IPS-20b (cell line): ENCODE results near the gene TMEM61.

Experiments used
- H3K27ac ChIP-seq: one replicate; pipeline ENCODE4 v1.5.1; 2013; ENCODE audit warnings: low read length
- H3K27me3 ChIP-seq: 2 replicates; pipeline ENCODE4 v1.6.1; 2013; ENCODE audit warnings: mild to moderate bottlenecking, low read length, inconsistent platforms; ENCODE audit not compliant: insufficient read depth
- H3K36me3 ChIP-seq: 2 replicates; pipeline ENCODE4 v1.6.1; 2013; ENCODE audit warnings: low read depth, mild to moderate bottlenecking, inconsistent platforms, low read length, moderate library complexity; ENCODE audit not compliant: insufficient read depth
- H3K4me1 ChIP-seq: 2 replicates; pipeline ENCODE4 v1.6.1; 2013; ENCODE audit warnings: mild to moderate bottlenecking, control low read depth, inconsistent platforms, low read length, moderate library complexity; ENCODE audit not compliant: insufficient read depth
- H3K4me3 ChIP-seq: 2 replicates; pipeline ENCODE4 v1.5.1; 2013; ENCODE audit warnings: mild to moderate bottlenecking, low read length, inconsistent platforms
- H3K9ac ChIP-seq: 2 replicates; pipeline ENCODE4 v1.6.1; 2013; ENCODE audit warnings: low read depth, mild to moderate bottlenecking, inconsistent platforms, low read length, moderate library complexity
- H3K9me3 ChIP-seq: 2 replicates; pipeline ENCODE4 v1.6.1; 2013; ENCODE audit warnings: mild to moderate bottlenecking, low read depth, low read length, inconsistent platforms; ENCODE audit not compliant: insufficient read depth

Gene TMEM61

DNA sequence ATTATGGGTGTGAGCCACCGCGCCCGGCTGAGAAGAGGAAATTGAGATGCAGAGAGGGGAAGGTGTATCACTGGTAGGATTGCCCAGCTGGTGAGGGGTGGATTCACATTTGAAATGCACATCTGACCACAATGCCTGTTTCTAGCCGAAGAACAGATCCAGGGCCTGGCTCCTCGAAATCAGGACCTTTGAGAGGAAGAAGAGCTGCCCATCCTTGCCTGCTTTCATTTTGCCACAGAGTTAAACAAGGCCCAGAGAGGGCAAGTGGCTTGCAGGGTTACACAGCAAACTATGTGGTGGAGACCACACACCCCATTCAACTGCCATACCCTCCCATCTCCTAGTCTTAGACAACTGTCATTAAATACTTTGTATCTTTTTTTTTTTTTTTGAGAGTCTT, 32.9 kb upstream of the TMEM61 start:
- Histone ChIP-seq H3K27me3 (no peaks in the 10 kb centered on the region), H3K36me3 (no peaks in the 10 kb centered on the region), H3K9ac (no peak overlapping the region), H3K27ac (no peak overlapping the region), H3K9me3 (peaks cover 4% of the 10 kb centered on the region), H3K4me3 (no peak overlapping the region), H3K4me1 (no peaks in the 10 kb centered on the region; the same call in 1 of the 2 replicates)

- H3K36me3 ChIP-seq: no peaks in the 10 kb centered on the region
- no peaks in the 10 kb centered on the region; the same call in 1 of the 2 replicates for H3K4me1 ChIP-seq
- H3K9ac ChIP-seq: no peak overlapping the region
- H3K4me3 ChIP-seq: no peak overlapping the region
- no peaks in the 10 kb centered on the region for H3K9me3 ChIP-seq
- H3K27me3 ChIP-seq: no peaks in the 10 kb centered on the region
- no peak overlapping the region for H3K27ac ChIP-seq
Measured at GRCh38 chr1:54949053-54949452, 31.4 kb upstream of the TMEM61 start.

- Histone ChIP-seq H3K4me3 (no peak overlapping the region), H3K9ac (no peak overlapping the region; the same call in 1 of the 2 replicates), H3K27me3 (no peaks in the 10 kb centered on the region), H3K4me1 (no peaks in the 10 kb centered on the region; the same call in 1 of the 2 replicates), H3K9me3 (peaks cover 4% of the 10 kb centered on the region; the same call in 1 of the 2 replicates), H3K27ac (no peak overlapping the region), H3K36me3 (no peaks in the 10 kb centered on the region)
Measured at GRCh38 chr1:54950006-54950368, 30.4 kb upstream of the TMEM61 start.

DNA sequence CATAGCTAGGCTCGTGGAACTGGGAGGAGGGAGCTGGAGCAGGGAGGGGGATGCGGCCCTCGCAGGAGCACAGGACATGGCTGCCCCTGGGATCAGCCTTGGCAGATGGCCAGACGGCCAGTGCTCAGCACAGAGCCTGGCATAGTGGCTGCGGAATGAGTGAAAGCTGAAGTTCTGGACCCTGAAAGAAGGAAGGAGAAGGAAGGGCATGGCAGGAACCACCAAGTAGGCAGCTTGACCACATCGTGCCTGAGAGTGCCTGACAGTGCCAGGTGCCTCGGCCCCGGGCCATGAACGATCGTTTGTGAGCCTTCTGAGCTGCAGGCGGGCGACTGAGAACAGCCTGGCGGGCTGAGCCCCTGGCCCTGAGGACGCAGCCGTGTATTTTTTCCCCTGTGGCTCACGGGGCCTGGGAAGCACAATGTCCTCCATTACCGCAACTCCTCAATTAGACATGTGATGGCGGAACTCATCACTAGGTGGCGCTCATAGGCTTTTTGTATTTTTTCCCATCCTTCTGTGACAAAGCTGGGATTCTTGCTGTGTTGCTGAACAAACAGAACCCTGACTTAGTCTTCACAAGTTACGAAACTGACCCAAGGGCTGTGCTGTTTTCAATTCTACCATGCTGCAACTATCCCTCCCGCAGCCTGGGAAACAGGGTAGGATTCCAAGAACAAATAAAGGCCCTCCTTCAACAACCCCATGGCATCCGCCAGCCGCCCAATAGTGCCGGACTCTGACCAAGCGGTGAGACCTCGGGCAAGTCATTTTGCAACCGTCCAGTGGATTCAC, 29.9 kb upstream of the TMEM61 start:
- no peaks in the 10 kb centered on the region; the same call in 1 of the 2 replicates for H3K4me1 ChIP-seq
- H3K36me3 ChIP-seq: no peaks in the 10 kb centered on the region
- peaks cover 4% of the 10 kb centered on the region; the same call in 1 of the 2 replicates for H3K9me3 ChIP-seq
- no peaks in the 10 kb centered on the region for H3K27me3 ChIP-seq
- H3K4me3 ChIP-seq: peak overlapping the region; percentile 33; the same call in 1 of the 2 replicates
- no peak overlapping the region for H3K27ac ChIP-seq
- peak overlapping the region; percentile 44; the same call in 1 of the 2 replicates for H3K9ac ChIP-seq

DNA sequence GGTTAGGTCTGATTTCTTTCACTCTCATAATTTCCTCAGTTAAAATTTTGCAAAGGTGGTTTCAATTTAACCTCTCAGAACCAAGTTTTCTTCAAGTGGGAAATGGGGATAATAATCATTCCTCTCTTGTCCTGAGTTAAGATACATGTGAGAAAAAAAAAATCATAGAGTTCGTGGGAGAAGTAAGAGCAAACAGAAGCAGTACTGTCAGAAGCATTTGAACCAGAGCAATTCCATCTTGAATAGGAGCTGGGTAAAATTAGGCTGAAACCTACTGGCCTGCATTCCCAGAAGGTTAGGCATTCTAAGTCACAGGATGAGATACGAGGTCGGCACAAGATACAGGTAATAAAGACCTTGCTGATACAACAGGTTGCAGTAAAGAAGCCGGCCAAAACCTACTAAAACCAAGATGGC, 28.6 kb upstream of the TMEM61 start:
- Histone ChIP-seq H3K27ac (no peak overlapping the region), H3K9me3 (peaks cover 4% of the 10 kb centered on the region; the same call in 1 of the 2 replicates), H3K4me1 (no peaks in the 10 kb centered on the region; the same call in none of the 2 replicates), H3K27me3 (no peaks in the 10 kb centered on the region), H3K36me3 (no peaks in the 10 kb centered on the region), H3K4me3 (no peak overlapping the region), H3K9ac (no peak overlapping the region)

GRCh38 chr1:54952950-54953718, 27.3 kb upstream of the TMEM61 start:
- H3K9ac ChIP-seq: no peak overlapping the region
- H3K4me3 ChIP-seq: no peak overlapping the region
- no peaks in the 10 kb centered on the region; the same call in none of the 2 replicates for H3K4me1 ChIP-seq
- H3K9me3 ChIP-seq: peaks cover 13% of the 10 kb centered on the region
- H3K36me3 ChIP-seq: peaks cover 4% of the 10 kb centered on the region; the same call in 1 of the 2 replicates
- H3K27me3 ChIP-seq: no peaks in the 10 kb centered on the region
- no peak overlapping the region for H3K27ac ChIP-seq

DNA sequence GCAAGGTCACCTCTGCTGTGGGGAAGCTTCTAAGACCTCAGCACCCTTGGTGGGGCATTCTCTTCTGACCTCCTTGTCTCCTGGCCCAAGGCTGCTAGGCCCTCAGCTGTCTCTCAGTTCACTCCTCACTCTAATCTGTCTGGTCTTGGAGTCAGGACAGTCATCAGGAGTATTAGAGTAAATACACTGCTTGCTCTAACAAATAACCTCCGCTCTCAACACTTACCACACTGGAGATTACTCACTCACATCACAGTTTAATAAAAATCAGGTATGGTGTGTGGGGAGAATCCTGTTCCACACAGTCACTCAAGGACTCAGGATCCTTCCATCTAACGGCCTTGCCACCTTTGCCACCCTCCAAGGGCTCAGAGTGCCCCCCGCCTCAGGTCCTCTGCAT, 26.6 kb upstream of the TMEM61 start:
- peaks cover 5% of the 10 kb centered on the region; the same call in 1 of the 2 replicates for H3K36me3 ChIP-seq
- no peaks in the 10 kb centered on the region for H3K27me3 ChIP-seq
- H3K9ac ChIP-seq: no peak overlapping the region
- peaks cover 20% of the 10 kb centered on the region for H3K9me3 ChIP-seq
- H3K4me3 ChIP-seq: no peak overlapping the region
- H3K27ac ChIP-seq: no peak overlapping the region
- no peaks in the 10 kb centered on the region; the same call in none of the 2 replicates for H3K4me1 ChIP-seq

DNA sequence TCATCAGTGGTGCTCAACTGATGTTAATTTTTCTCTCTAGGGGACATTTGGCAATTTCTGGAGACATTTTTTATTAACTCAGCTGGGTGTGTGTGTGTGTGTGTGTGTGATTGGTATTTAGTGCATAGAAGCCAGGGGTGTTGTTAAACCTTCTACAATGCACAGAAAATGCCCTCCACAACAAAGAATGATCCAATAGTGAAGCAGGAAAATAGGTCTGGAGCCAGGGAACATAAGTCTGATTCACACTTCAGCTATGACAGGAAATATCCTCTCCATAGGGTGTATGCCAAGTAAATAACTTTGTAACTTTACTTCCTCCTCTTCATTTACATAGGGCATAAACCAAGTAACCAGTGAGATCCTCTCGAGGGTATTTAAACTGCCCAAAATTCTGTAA, 25.1 kb upstream of the TMEM61 start:
- no peak overlapping the region for H3K4me3 ChIP-seq
- no peaks in the 10 kb centered on the region; the same call in none of the 2 replicates for H3K4me1 ChIP-seq
- no peaks in the 10 kb centered on the region for H3K27me3 ChIP-seq
- H3K27ac ChIP-seq: no peak overlapping the region
- H3K9me3 ChIP-seq: peaks cover 34% of the 10 kb centered on the region
- no peak overlapping the region for H3K9ac ChIP-seq
- peaks cover 5% of the 10 kb centered on the region; the same call in 1 of the 2 replicates for H3K36me3 ChIP-seq

DNA sequence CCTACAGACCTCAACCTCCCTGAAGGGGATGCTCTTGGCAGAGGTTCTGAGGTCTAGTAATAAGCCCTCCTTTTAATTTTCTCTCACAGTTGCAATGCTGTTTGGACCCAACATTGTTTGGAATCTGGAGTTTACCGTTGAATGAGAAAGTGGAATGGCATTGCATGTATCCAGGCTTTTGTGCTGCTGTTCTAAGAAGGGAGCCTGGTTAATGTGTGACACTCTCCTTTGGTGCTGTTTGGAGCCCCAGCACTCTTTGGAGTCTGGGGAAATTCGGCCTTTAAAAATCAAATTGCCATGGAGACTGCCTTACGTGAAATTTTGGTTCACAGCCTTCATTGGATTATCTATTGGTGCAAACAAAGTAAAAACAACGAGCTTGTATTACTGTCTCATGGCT, 23.7 kb upstream of the TMEM61 start:
- Histone ChIP-seq H3K9me3 (peaks cover 35% of the 10 kb centered on the region), H3K4me3 (no peak overlapping the region), H3K27me3 (no peaks in the 10 kb centered on the region), H3K27ac (no peak overlapping the region), H3K9ac (no peak overlapping the region), H3K4me1 (peaks cover 5% of the 10 kb centered on the region), H3K36me3 (peaks cover 5% of the 10 kb centered on the region; the same call in 1 of the 2 replicates)

GRCh38 chr1:54959241-54959640, 21.2 kb upstream of the TMEM61 start:
- H3K4me3 ChIP-seq: no peak overlapping the region
- H3K4me1 ChIP-seq: peaks cover 17% of the 10 kb centered on the region
- H3K9me3 ChIP-seq: peaks cover 35% of the 10 kb centered on the region
- peaks cover 5% of the 10 kb centered on the region; the same call in 1 of the 2 replicates for H3K36me3 ChIP-seq
- no peaks in the 10 kb centered on the region for H3K27me3 ChIP-seq
- H3K27ac ChIP-seq: no peak overlapping the region
- no peak overlapping the region for H3K9ac ChIP-seq

DNA sequence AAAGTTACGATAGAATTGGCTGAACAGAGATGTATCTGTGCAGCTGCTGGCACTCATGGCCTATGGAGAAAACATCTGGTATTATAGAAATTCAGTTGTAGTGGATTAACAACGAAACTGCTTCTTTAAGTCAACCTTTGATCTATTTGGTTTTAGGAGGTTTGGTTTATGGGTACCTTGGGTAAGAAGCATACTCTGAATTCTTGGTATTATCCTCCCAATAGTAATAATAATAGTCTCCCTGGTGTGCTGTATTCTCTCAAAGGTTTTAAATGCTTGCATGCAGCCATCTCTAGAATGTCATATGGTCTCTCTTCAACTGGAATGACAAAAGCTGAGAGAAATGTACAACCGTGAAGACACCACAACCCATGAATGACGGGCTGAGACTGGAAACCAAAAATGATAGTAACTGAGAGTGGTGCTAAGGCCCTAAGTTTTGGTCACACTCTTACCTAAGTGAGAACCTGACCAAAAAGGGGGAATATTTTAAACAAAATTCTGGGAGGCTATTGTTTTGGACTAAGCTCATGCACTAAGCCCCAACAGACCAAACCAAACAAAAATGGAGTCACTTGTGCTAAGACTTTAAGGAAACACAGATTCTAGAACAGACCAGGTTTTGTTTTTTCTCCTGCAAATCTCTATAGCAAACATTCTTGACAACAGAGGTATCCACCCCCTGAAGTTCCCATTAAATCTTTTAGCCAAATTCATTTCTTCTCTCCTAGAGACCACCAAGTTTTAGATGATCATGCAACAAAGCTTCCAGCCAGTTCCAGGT, 17.6 kb upstream of the TMEM61 start:
- H3K4me3 ChIP-seq: peak overlapping the region; percentile 1; the same call in 1 of the 2 replicates
- peak overlapping the region; percentile 73 for H3K27ac ChIP-seq
- H3K4me1 ChIP-seq: peaks cover 17% of the 10 kb centered on the region
- H3K9ac ChIP-seq: no peak overlapping the region
- H3K36me3 ChIP-seq: peaks cover 4% of the 10 kb centered on the region; the same call in 1 of the 2 replicates
- no peaks in the 10 kb centered on the region for H3K27me3 ChIP-seq
- peaks cover 25% of the 10 kb centered on the region for H3K9me3 ChIP-seq
